ENCODE results near the gene BTNL9. TPM values are rescaled to one million over a fixed set of nuclear protein-coding genes. Genes with fewer than 3 reads are reported as not detected.
"Not testable (repeated sequence)": the region's sequence is repeated elsewhere in the genome, so short reads cannot be mapped to it uniquely, and the experiment has no call there.

Gene BTNL9
- total RNA-seq, 1 experiment from 2014 or later = 0.96 TPM

DNA sequence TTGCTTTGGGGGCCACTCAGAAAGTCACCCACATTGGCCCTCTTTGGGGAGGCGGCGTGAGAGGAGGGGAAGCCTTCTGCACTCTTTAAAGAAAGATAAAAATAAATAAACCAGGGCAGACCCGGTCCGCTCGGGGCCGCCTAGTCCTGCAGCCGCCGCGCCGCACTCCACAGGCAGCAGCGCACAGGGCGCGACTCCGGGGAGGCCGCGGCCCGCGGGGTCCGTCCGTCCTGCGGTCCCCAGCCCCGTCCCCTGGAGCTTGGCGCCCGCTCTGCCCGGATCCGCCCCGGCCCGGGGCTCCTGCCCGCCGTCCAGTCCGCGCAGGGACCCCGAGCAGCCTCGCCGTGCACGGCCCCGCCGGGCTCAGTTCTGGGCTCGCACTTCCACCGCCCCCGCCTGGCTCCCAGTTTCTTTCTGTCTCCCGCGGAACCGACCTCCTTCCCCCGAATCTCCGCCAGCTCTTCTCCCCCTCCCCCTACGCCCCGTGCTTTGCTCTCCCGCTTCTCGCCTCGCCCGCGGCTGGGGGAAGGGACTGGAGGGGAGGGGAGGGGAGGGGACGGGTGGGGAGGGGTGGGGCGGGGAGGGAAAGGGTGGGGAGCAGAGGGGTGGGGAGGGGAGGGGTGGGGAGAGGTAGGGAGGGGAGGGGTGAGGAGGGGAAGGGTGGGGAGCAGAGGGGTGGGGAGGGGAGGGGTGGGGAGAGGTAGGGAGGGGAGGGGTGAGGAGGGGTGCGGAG is 57.9 kb downstream of the BTNL9 start:
- H2BK20ac ChIP-seq (ENCODE audit: low read depth, low read length, poor library complexity, severe bottlenecking); H3K56ac ChIP-seq (ENCODE audit: insufficient read length, low read depth, low read length); H3K4me1 Mint-ChIP-seq; H4K20me1 ChIP-seq (ENCODE audit: control insufficient read depth, insufficient read depth, insufficient read length); H4K8ac ChIP-seq (replicated peaks; ENCODE audit: insufficient read length, low read depth, low read length); H2BK120ac ChIP-seq (ENCODE audit: low read depth, low read length, poor library complexity, severe bottlenecking); H2BK15ac ChIP-seq (ENCODE audit: low read depth, low read length); H3K23ac ChIP-seq (ENCODE audit: insufficient read length, low read depth, low read length); H4K91ac ChIP-seq (ENCODE audit: insufficient read length, low read depth, low read length); H2BK5ac ChIP-seq (ENCODE audit: insufficient read length, low read length); H3T11ph ChIP-seq (ENCODE audit: low read length); H3K9ac ChIP-seq (ENCODE audit: extremely low read depth, insufficient read length, low read length); H3K4ac ChIP-seq (ENCODE audit: low read depth, low read length); H3K9me3 ChIP-seq (ENCODE audit: control insufficient read depth, low read depth, low read length); H3K18ac ChIP-seq (ENCODE audit: insufficient read length, low read depth, low read length); H3K9me3 Mint-ChIP-seq; H3K23me2 ChIP-seq (ENCODE audit: insufficient read length, low read depth, low read length, poor library complexity, severe bottlenecking); H3K79me2 ChIP-seq (ENCODE audit: insufficient read depth, low read length); H3K27ac ChIP-seq (ENCODE audit: insufficient read length, low read depth, low read length); H2AFZ ChIP-seq (ENCODE audit: low read length); H3K4me1 ChIP-seq (ENCODE audit: insufficient read depth, low read length); H3K27ac Mint-ChIP-seq; H3K4me2 ChIP-seq (ENCODE audit: insufficient read depth, insufficient read length, low read length); H3K14ac ChIP-seq (ENCODE audit: insufficient read depth, low read length); H3K79me1 ChIP-seq (ENCODE audit: insufficient read depth, low read depth, low read length, poor library complexity, severe bottlenecking); H2BK12ac ChIP-seq (ENCODE audit: insufficient read length, low read depth, low read length); H2AK5ac ChIP-seq (ENCODE audit: insufficient read length, low read length); DNase-seq; H3K36me3 Mint-ChIP-seq (ENCODE audit: insufficient read depth in 1 of 3, low read depth in 3 of 3); H4K5ac ChIP-seq (ENCODE audit: insufficient read length, low read depth, low read length): not testable (repeated sequence)
- peak overlapping the region; percentile 55 to 66; a peak in 4 of 5 replicates for H3K4me3 Mint-ChIP-seq
- no CpG with 5 or more reads among the region's 56 CpGs for WGBS (ENCODE audit: extremely low coverage, insufficient read length, low lambda C conversion rate)
- peaks cover 20% of the 10 kb centered on the region for H3K27me3 Mint-ChIP-seq (ENCODE audit: low read depth)
- peaks cover 18% of the 10 kb centered on the region for H3K27me3 ChIP-seq (ENCODE audit: insufficient read depth, low read length)
